HEK293 (cell line): ENCODE data around the gene CEBPZ.

ENCODE experiments used
- CTCF ChIP-seq: fragments of 450-650 bp; formaldehyde crosslinking; IDR thresholded peaks from 2 replicates; pipeline ENCODE4 v1.5.1; 2016; ENCODE audit warnings: missing biosample characterization, missing genetic modification characterization
- EGR2 ChIP-seq: fragments of 450-650 bp; formaldehyde crosslinking; IDR thresholded peaks from 2 replicates; pipeline ENCODE4 v1.5.1; 2016; ENCODE audit warnings: low read depth, missing biosample characterization, missing genetic modification characterization
- KLF8 ChIP-seq: fragments of 450-650 bp; formaldehyde crosslinking; IDR thresholded peaks from 2 replicates; pipeline ENCODE4 v1.5.1; 2016; ENCODE audit warnings: missing biosample characterization, missing genetic modification characterization
- OVOL3 ChIP-seq: fragments of 450-650 bp; formaldehyde crosslinking; IDR thresholded peaks from 2 replicates; pipeline ENCODE4 v1.5.1; 2016; ENCODE audit warnings: missing biosample characterization, missing genetic modification characterization
- SP2 ChIP-seq: fragments of 450-650 bp; formaldehyde crosslinking; IDR thresholded peaks from 2 replicates; pipeline ENCODE4 v1.5.1; 2016; ENCODE audit warnings: missing biosample characterization, missing genetic modification characterization
- SP3 ChIP-seq: fragments of 450-650 bp; formaldehyde crosslinking; IDR thresholded peaks from 2 replicates; pipeline ENCODE4 v1.5.1; 2016; ENCODE audit warnings: missing biosample characterization, missing genetic modification characterization
- YY1 ChIP-seq: fragments of 450-650 bp; formaldehyde crosslinking; IDR thresholded peaks from 2 replicates; pipeline ENCODE4 v1.5.1; 2018; ENCODE audit warnings: missing biosample characterization, missing genetic modification characterization
- YY2 ChIP-seq: fragments of 450-650 bp; formaldehyde crosslinking; IDR thresholded peaks from 2 replicates; pipeline ENCODE4 v1.5.1; 2016; ENCODE audit warnings: missing biosample characterization, missing genetic modification characterization
- ZBTB11 ChIP-seq: fragments of 450-650 bp; formaldehyde crosslinking; conservative IDR thresholded peaks from 2 replicates; pipeline ENCODE4 v1.5.1; 2016; ENCODE audit warnings: low read depth, missing biosample characterization, missing genetic modification characterization
- ZBTB20 ChIP-seq: fragments of 450-650 bp; formaldehyde crosslinking; IDR thresholded peaks from 2 replicates; pipeline ENCODE4 v1.5.1; 2016; ENCODE audit warnings: missing biosample characterization, missing genetic modification characterization
- ZBTB21 ChIP-seq: fragments of 450-650 bp; formaldehyde crosslinking; IDR thresholded peaks from 2 replicates; pipeline ENCODE4 v1.5.1; 2017; ENCODE audit warnings: missing biosample characterization, missing genetic modification characterization
- ZBTB26 ChIP-seq: fragments of 450-650 bp; formaldehyde crosslinking; optimal IDR thresholded peaks from 2 replicates; pipeline ENCODE3; 2016; ENCODE audit warnings: missing biosample characterization, mild to moderate bottlenecking, missing genetic modification characterization
- ZEB2 ChIP-seq: fragments of 450-650 bp; formaldehyde crosslinking; IDR thresholded peaks from 2 replicates; pipeline ENCODE4 v1.5.1; 2016; ENCODE audit warnings: missing biosample characterization, missing genetic modification characterization
- ZFHX2 ChIP-seq: fragments of 450-650 bp; formaldehyde crosslinking; conservative IDR thresholded peaks from 2 replicates; pipeline ENCODE4 v1.5.1; 2016; ENCODE audit warnings: missing biosample characterization, missing genetic modification characterization
- ZIC2 ChIP-seq: fragments of 450-650 bp; formaldehyde crosslinking; IDR thresholded peaks from 2 replicates; pipeline ENCODE4 v1.5.1; 2016; ENCODE audit warnings: missing biosample characterization, missing genetic modification characterization
- ZNF10 ChIP-seq: fragments of 450-650 bp; formaldehyde crosslinking; IDR thresholded peaks from 2 replicates; pipeline ENCODE4 v1.5.1; 2017; ENCODE audit warnings: missing biosample characterization, missing genetic modification characterization
- ZNF146 ChIP-seq: fragments of 450-650 bp; formaldehyde crosslinking; IDR thresholded peaks from 2 replicates; pipeline ENCODE4 v1.5.1; 2016; ENCODE audit warnings: missing biosample characterization, missing genetic modification characterization
- ZNF184 ChIP-seq: fragments of 450-650 bp; IDR thresholded peaks from 2 replicates; pipeline ENCODE4 v1.5.1; 2018; ENCODE audit warnings: missing biosample characterization, mild to moderate bottlenecking, missing genetic modification characterization
- ZNF404 ChIP-seq: fragments of 450-650 bp; formaldehyde crosslinking; IDR thresholded peaks from 2 replicates; pipeline ENCODE4 v1.5.1; 2017; ENCODE audit warnings: missing biosample characterization, missing genetic modification characterization
- ZNF501 ChIP-seq: fragments of 450-650 bp; formaldehyde crosslinking; IDR thresholded peaks from 2 replicates; pipeline ENCODE4 v1.5.1; 2016; ENCODE audit warnings: missing biosample characterization, missing genetic modification characterization
- ZNF76 ChIP-seq: fragments of 450-650 bp; formaldehyde crosslinking; IDR thresholded peaks from 2 replicates; pipeline ENCODE4; 2016; ENCODE audit warnings: low read depth, missing biosample characterization, missing genetic modification characterization, borderline replicate concordance
- ZNF843 ChIP-seq: fragments of 450-650 bp; formaldehyde crosslinking; IDR thresholded peaks from 2 replicates; pipeline ENCODE4 v1.5.1; 2016; ENCODE audit warnings: missing biosample characterization, missing genetic modification characterization
- TF ChIP-seq, protein P1 (sequence below): fragments of 450-650 bp; formaldehyde crosslinking; IDR thresholded peaks from 2 replicates; pipeline ENCODE4 v1.5.1; 2016; ENCODE audit warnings: missing biosample characterization, missing genetic modification characterization
- TF ChIP-seq, protein P2 (sequence below): fragments of 450-650 bp; formaldehyde crosslinking; IDR thresholded peaks from 2 replicates; pipeline ENCODE4 v1.5.1; 2017; ENCODE audit warnings: missing biosample characterization, missing genetic modification characterization
- TF ChIP-seq, protein P3 (sequence below): fragments of 450-650 bp; formaldehyde crosslinking; IDR thresholded peaks from 2 replicates; pipeline ENCODE4 v1.5.1; 2017; ENCODE audit warnings: missing biosample characterization, mild to moderate bottlenecking, missing genetic modification characterization, moderate library complexity
- TF ChIP-seq, protein P4 (sequence below): sonication (generic); formaldehyde crosslinking; IDR thresholded peaks from 2 replicates; pipeline ENCODE4 v1.8.1; 2022; ENCODE audit warnings: mild to moderate bottlenecking, moderate library complexity, missing genetic modification reagents

The CEBPZ gene

GRCh38 chr2:37231241-37232130 lies at the start of gene CEBPZ, which contains the start of gene NDUFAF7 (continued):
- TF ChIP-seq ZIC2 (tag by site-specific recombination) (no peak), CTCF (tag by site-specific recombination) (peak; percentile 44; the same call in 1 of the 2 replicates), SP3 (tag by site-specific recombination) (peak; percentile 68), ZNF501 (tag by site-specific recombination) (peak; percentile 92), ZNF10 (tag by site-specific recombination) (no peak), ZNF146 (no peak), ZNF843 (0 out of 2 replicates have a peak, but pooled peaks have one; percentile 40), EGR2 (tag by site-specific recombination) (peak; percentile 51; the same call in 1 of the 2 replicates), SP2 (peak; percentile 69), OVOL3 (tag by site-specific recombination) (no peak), ZBTB11 (tag by site-specific recombination) (peak; percentile 89), YY2 (tag by site-specific recombination) (peak; percentile 74; the same call in 1 of the 2 replicates), ZEB2 (tag by site-specific recombination) (0 out of 2 replicates have a peak, but pooled peaks have one; percentile 27), ZFHX2 (tag by site-specific recombination) (peak; percentile 86), YY1 (tag by site-specific recombination) (peak; percentile 80; the same call in 1 of the 2 replicates), ZBTB26 (tag by site-specific recombination) (peak; percentile 53), ZNF404 (tag by site-specific recombination) (no peak), ZNF76 (tag by site-specific recombination) (0 out of 2 replicates have a peak, but pooled peaks have one; percentile 12), ZBTB21 (peak; percentile 95), ZBTB20 (tag by site-specific recombination) (peak; percentile 52; the same call in 1 of the 2 replicates), KLF8 (peak; percentile 10; the same call in 1 of the 2 replicates), ZNF184 (tag by site-specific recombination) (no peak)
- TF ChIP-seq, protein P1, sequence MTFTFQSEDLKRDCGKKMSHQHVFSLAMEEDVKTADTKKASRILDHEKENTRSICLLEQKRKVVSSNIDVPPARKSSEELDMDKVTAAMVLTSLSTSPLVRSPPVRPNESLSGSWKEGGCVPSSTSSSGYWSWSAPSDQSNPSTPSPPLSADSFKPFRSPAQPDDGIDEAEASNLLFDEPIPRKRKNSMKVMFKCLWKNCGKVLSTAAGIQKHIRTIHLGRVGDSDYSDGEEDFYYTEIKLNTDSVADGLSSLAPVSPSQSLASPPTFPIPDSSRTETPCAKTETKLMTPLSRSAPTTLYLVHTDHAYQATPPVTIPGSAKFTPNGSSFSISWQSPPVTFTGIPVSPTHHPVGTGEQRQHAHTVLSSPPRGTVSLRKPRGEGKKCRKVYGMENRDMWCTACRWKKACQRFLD (tag by site-specific recombination) = no peak
- TF ChIP-seq, protein P2, sequence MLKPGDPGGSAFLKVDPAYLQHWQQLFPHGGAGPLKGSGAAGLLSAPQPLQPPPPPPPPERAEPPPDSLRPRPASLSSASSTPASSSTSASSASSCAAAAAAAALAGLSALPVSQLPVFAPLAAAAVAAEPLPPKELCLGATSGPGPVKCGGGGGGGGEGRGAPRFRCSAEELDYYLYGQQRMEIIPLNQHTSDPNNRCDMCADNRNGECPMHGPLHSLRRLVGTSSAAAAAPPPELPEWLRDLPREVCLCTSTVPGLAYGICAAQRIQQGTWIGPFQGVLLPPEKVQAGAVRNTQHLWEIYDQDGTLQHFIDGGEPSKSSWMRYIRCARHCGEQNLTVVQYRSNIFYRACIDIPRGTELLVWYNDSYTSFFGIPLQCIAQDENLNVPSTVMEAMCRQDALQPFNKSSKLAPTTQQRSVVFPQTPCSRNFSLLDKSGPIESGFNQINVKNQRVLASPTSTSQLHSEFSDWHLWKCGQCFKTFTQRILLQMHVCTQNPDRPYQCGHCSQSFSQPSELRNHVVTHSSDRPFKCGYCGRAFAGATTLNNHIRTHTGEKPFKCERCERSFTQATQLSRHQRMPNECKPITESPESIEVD (tag by site-specific recombination) = no peak
- TF ChIP-seq, protein P3, sequence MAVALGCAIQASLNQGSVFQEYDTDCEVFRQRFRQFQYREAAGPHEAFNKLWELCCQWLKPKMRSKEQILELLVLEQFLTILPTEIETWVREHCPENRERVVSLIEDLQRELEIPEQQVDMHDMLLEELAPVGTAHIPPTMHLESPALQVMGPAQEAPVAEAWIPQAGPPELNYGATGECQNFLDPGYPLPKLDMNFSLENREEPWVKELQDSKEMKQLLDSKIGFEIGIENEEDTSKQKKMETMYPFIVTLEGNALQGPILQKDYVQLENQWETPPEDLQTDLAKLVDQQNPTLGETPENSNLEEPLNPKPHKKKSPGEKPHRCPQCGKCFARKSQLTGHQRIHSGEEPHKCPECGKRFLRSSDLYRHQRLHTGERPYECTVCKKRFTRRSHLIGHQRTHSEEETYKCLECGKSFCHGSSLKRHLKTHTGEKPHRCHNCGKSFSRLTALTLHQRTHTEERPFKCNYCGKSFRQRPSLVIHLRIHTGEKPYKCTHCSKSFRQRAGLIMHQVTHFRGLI (tag by site-specific recombination) = no peak
- TF ChIP-seq, protein P4, sequence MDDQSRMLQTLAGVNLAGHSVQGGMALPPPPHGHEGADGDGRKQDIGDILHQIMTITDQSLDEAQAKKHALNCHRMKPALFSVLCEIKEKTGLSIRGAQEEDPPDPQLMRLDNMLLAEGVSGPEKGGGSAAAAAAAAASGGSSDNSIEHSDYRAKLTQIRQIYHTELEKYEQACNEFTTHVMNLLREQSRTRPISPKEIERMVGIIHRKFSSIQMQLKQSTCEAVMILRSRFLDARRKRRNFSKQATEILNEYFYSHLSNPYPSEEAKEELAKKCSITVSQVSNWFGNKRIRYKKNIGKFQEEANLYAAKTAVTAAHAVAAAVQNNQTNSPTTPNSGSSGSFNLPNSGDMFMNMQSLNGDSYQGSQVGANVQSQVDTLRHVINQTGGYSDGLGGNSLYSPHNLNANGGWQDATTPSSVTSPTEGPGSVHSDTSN (CRISPR knock-in tag) = peak; percentile 92
